Coronary artery (tissue), 2 donors: Measurements from ENCODE around the gene ZMYND8.

Experiments
- DNase-seq: peaks from one replicate; pipeline ENCODE4 v3.0.0-alpha.2; 2017; ENCODE audit warnings: low spot score
- H3K27ac ChIP-seq, 2 donors: fragments of 200-600 bp; sonication (generic); one replicate each; pipeline ENCODE4 v1.5.1; 2016 to 2019
- H3K4me3 ChIP-seq: fragments of 200-600 bp; sonication (generic); 2 replicates; pipeline ENCODE4 v1.5.1; 2016; ENCODE audit warnings: mild to moderate bottlenecking, moderate library complexity
- TF ChIP-seq, protein P1 (sequence below): fragments of 200-600 bp; sonication (generic); IDR thresholded peaks from one replicate; pipeline ENCODE4 v1.5.1; 2019; ENCODE audit warnings: antibody characterized with exemption

ZMYND8 gene

DNA sequence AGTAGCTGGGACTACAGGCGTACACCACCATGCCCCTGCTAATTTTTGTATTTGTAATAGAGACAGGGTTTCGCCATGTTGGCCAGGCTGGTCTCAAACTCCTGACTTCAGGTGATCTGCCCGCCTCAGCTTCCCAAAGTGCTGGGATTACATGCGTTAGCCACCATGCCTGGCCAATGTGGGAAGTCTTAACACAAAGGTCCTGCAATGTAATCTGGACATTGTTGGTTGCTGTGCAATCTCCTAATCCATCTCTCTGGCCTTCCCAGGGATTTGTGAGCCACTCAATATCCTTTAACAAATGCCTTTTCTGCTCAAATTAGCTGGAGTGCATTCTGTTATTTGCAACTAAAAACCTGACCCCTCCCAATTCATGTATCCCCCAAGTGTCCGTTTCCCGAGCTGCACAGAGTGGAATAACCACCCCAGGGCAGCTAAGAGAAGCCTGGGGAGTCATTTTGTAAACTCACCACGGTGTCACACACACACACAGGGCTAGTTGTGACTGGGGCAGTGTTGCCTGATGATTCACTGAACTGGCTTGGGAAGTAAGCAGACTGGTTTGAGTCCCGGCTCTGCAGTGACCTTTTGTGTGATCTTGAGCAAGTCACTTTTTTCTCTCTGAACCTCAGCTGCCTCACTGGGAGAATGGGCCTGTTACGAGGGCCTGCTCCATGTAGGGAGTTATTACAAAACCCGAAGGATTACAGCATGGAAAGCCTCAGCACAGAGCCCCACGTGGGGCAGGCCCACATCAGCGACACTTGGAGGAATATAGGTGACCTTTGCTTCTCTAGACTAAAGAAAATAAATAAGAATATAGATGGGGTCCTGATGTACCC is 152.3 kb downstream of the ZMYND8 start:
- no peak overlapping the region for H3K4me3 ChIP-seq
- TF ChIP-seq, protein P1, sequence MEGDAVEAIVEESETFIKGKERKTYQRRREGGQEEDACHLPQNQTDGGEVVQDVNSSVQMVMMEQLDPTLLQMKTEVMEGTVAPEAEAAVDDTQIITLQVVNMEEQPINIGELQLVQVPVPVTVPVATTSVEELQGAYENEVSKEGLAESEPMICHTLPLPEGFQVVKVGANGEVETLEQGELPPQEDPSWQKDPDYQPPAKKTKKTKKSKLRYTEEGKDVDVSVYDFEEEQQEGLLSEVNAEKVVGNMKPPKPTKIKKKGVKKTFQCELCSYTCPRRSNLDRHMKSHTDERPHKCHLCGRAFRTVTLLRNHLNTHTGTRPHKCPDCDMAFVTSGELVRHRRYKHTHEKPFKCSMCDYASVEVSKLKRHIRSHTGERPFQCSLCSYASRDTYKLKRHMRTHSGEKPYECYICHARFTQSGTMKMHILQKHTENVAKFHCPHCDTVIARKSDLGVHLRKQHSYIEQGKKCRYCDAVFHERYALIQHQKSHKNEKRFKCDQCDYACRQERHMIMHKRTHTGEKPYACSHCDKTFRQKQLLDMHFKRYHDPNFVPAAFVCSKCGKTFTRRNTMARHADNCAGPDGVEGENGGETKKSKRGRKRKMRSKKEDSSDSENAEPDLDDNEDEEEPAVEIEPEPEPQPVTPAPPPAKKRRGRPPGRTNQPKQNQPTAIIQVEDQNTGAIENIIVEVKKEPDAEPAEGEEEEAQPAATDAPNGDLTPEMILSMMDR, result no peak
- no peak overlapping the region for H3K27ac ChIP-seq
- no peak for DNase-seq

DNA sequence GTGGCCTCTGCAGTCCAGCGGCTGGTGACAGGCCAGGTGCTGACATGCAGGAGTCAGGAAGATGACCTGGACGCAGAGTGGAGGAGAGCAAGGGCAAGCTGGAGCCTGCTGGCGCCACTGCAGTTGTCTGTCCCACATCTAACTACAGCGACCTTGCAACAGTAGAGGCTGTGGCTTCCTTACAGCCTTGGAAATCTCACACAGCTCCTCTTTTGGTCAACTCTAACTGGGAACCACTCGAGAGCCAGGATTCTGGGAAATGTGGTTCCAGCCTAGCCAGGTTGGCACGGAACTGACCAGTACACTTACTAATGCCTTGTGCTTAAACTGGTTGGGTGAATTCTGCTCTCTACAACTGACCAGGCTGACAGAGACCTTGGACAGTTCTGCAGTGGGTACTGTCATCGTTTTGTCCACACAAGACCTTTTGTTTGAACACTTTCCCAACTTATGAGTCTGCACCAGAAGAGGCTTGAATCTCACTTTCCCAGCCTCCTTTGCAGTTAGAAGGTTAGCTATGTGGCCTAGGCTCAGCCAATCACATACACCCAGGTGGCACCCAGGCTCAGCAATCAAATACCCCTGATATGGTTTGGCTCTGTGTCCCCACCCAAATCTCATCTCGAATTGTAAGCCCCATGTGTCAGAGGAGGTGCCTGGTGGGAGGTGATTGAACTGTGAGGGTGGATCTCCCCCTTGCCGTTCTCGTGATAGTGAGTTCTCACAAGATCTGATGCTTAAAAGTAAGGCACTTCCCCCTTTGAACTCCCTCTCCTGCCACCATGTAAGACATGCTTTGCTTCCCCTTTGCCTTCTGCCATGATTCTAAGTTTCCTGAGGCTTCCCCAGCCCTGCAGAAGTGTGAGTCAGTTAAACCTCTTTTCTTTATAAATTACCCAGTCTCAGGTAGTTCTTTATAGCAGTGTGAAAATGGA is 153.5 kb downstream of the ZMYND8 start:
- TF ChIP-seq, protein P1, result no peak
- Histone ChIP-seq H3K4me3 (no peak overlapping the region), H3K27ac (no peak overlapping the region)
- no peak for DNase-seq

DNA sequence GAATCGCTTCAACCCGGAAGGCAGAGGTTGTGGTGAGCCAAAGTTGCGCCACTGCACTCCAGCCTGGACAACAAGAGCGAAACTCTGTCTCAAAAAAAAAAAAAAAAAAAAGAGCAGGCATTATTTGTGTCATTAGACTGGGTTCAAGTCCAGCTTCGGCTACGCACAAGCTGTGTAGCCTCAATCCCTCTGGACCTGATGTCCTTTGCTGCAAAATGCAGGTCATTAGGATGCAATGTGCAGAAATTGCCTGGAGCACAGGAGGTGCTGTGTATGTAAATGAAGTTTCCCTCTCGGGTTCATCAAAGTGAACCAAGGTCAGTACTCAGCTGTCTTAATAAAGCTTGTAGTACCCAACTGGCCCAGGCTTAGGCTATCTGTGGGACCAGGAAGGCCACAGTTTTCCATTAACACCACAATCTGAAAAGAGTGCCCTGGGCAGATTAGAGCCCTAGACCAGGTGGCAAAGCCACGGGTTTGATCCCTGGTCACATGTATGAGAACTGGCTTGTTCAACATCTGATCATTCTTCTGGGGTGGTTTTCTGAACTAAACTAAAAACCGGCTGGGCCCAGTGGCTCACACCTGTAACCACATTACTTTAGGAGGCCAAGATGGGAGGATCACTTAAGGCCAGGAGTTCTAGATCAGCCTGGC is 155.3 kb downstream of the ZMYND8 start:
- H3K4me3 ChIP-seq, result no peak overlapping the region
- DNase-seq, result no peak
- H3K27ac ChIP-seq, result no peak overlapping the region
- TF ChIP-seq, protein P1, result no peak

GRCh38 chr20:47198996-47199552 is 157.4 kb downstream of the ZMYND8 start:
- no peak for DNase-seq
- Histone ChIP-seq H3K27ac (no peak overlapping the region), H3K4me3 (no peak overlapping the region)
- TF ChIP-seq, protein P1, result no peak

DNA sequence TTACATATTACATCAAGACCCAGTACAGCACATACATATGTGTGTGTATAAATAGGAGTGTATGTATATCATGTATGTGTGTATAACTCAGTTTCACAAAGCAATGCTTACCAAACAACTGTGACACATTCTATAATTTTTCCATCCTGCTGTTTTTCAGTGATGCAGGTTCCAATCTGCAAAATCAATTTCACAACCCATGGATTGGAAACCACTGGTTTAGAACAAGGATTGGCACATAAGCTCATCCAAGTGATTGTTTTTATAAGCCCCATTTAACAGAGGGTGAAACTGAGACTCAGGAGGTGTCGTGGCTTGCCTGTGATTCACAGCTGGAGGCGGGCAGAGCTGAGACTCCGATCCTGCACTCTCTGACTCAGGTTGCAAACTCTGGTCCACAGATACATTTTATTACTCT is 158.2 kb downstream of the ZMYND8 start:
- TF ChIP-seq, protein P1, result no peak
- DNase-seq, result no peak
- Histone ChIP-seq H3K27ac (no peak overlapping the region), H3K4me3 (no peak overlapping the region)
